HG03558 (cell line): ENCODE results near the gene LOXL1.
"Not testable (repeated sequence)": the region's sequence is repeated elsewhere in the genome, so short reads cannot be mapped to it uniquely, and the experiment has no call there.

Source experiments
- ATAC-seq: cut with Tn5 transposase; IDR thresholded peaks from one replicate; pipeline ENCODE4 v1.9.1; 2021; ENCODE audit warnings: moderate number of reproducible peaks; ENCODE audit not compliant: unreplicated experiment; ENCODE audit errors: extremely low read depth

The LOXL1 gene

DNA sequence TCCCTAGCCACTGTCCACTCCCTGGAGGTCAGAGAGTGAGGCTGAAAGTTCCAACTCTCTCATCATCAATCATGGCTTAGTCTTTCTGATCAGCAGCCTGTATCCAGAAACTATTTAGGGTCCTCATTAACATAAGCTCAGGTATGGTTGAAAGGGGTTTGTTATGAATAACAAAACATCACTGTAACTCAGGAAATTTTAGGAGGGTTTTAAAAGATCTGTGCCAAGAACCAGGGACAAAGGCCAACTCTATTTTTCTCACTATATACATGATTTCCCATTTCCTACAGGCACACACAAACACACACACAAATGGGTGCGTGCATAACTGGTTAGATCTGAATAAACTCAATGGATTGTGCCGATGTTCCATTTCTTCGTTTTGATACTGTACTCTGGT, 42.2 kb downstream of the LOXL1 start:
- no peak for ATAC-seq

GRCh38 chr15:73969151-73969759, 43.0 kb downstream of the LOXL1 start:
- no peak for ATAC-seq

DNA sequence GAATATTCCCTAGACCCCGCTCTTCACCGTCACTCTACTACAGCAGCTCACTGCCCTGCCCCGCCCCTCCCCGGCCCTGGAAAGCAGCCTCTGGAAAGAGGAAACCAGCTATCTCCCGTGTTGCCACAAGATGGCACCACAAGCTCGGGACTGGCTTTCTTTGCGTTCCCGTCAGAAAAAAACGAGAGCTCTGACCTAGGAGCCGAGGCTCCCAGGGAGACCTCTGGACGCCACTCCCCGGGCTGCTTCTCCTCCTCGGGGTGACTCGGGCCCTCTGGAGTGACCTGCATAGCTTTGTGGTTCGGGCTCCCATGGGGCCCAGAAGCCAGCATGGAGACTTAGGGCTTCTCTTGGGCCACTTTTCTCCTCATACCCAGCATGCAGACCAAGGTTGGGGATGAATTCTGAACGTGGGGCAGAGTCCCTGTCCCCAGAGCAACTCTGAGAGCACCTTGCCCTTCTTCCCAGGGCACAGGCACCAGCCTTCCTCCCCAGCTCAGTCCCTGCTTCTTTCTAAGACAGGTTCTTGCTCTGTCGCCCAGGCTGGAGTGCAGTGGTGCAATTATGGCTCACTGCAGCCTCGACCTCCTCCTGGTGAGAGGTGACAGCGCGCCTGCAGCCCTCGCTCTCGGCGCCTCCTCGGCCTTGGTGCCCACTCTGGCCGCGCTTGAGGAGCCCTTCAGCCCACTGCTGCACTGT, 46.9 kb downstream of the LOXL1 start:
- ATAC-seq = no peak

DNA sequence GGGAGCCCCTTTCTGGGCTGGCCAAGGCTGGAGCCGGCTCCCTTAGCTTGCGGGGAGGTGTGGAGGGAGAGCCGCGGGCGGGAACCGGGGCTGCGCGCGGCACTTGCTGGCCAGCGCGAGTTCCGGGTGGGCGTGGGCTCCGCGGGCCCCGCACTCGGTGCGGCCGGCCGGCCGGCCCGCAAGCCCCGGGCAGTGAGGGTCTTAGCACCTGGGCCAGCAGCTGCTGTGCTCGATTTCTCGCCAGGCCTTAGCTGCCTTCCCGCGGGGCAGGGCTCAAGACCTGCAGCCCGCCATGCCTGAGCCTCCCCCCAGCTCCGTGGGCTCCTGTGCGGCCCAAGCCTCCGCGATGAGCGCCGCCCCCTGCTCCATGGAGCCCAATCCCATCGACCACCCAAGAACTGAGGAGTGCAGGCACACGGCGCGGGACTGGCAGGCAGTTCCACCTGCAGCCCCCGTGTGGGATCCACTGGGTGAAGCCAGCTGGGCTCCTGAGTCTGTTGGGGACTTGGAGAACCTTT, 47.5 kb downstream of the LOXL1 start:
- not testable (repeated sequence) for ATAC-seq

- not testable (repeated sequence) for ATAC-seq
Observed at GRCh38 chr15:73975440-73976125, 49.3 kb downstream of the LOXL1 start.

DNA sequence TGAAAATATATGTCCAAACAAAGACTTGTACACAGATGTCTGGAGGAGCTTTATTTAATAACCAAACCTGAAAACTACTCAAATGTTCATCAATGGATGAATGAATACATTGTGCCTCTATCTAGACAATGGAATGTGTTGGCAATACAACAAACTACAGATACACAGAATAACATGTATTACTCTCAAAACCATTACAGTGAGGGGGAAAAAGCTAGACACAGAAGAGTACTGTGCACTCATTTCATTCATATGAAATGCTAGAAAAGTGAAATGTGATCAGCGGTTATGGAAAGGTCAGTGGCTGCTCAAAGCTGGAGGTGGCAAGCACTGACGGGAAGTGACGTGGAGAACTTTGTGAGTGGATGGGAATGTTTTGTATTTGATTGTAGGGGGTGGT, 52.6 kb downstream of the LOXL1 start:
- ATAC-seq = no peak

GRCh38 chr15:73979636-73980035, 53.4 kb downstream of the LOXL1 start:
- no peak for ATAC-seq

- ATAC-seq = no peak
Observed at GRCh38 chr15:73981761-73982221, 55.5 kb downstream of the LOXL1 start.

- no peak for ATAC-seq
Observed at GRCh38 chr15:73982222-73982962, 56.1 kb downstream of the LOXL1 start.

- no peak for ATAC-seq
Observed at GRCh38 chr15:73983211-73983727, 57.0 kb downstream of the LOXL1 start.

- no peak for ATAC-seq
Observed at GRCh38 chr15:73983773-73984172, 57.5 kb downstream of the LOXL1 start.

DNA sequence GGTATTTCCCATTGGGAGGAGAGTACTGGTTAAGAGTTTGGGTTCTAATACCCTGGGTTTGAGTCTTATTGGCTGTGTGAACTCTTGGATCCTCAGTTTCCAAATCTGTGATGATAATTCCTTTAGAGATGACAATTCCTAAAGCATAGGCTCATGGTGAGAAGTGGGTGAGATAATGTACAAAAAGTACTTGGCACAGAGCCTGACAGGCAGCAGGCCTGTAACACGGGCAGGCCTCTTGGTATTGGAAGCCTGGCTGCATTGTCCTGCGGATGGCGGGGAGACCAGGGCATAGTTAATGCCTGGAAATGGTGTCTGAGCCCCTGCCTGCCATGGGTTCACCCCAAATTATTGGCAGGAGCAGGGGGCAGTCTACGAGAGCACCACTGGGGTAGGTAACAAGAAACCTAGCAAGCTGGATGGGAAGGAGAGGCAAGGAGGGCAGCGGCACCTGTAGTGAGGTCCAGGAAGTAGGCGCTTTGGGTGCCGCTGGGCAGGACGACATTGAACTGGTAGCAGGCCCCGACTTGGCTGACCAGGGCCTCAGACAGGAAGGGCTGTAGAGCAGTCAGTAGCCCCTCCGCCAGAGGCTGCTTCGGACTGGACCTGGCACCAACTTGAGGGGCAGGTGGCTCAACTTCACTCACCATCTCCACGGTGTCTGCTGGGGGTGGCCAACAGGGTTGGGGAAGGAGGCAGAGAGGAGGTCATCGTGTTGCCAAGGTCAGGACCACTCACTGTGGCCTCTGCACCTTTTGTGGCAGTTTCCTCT, 58.1 kb downstream of the LOXL1 start:
- ATAC-seq = no peak

DNA sequence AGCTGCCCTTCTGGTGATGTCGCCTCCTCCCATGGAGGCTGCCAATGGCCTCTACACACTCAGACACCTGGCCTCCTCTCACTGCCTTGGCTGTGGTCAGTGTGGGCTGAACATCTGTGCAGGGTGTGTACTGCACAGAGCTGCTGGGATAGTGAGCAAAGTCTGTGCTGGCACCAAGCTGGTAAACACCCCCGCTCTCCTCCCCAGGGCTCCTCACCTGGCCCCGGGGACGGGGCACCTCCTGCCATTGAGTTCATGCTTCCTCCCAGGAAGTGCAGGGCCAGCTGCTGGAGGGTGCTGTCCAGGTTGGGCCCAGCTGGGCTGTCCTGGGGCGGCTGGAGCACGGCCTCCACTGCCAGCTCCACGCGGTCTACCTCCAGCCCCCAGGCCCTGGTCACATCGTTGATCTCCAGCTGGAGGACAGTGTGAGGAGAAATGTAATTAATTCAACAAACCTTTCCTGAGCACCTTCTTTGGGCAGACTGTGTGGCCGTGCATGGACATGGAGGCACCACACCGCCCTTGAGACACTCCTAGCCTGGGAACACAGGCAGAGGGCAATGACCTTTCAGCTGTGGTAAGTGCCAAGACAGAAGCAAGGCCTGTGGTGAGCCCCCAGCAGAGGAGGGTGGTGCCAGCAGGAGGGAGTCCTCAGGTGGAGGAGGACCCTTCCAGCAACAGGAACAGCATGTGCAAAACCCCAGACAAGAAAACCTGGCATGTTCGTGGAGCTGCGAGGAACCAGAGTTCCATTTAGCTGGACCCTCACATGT, 59.0 kb downstream of the LOXL1 start:
- no peak for ATAC-seq

DNA sequence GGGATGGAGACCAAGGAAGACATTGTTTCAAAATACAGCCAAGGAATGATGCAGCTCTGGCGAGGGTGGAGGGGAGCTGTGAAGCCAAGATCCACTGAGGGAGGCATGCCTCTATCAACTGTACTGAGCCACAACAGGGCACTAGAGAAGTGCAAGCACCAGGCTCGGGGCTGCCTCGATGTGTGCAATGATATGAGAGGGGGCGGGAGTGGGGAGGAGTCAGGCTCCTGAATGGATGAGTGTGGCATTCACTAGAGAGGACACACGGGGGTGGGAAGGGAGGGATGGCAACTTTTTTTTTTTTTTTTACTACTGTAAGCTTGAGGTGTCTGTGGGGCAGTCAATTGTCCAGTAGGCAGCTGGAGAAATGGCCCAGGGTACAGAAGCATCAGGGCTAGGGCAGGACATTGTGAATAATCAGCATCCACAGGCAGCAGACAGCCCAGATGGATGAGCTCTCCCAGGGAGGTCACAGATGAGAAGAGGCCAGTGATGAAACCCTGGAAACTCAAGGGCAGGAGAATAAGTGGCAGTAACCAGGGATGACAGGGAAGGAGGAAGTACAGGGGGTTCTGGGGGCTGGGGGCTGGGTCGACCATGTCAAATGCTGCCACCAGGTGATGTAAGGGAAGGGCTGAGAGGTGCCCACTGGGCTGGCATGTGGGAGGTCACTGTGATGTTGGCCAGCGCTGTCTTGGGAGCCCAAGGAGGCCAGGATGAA, 60.0 kb downstream of the LOXL1 start:
- no peak for ATAC-seq

DNA sequence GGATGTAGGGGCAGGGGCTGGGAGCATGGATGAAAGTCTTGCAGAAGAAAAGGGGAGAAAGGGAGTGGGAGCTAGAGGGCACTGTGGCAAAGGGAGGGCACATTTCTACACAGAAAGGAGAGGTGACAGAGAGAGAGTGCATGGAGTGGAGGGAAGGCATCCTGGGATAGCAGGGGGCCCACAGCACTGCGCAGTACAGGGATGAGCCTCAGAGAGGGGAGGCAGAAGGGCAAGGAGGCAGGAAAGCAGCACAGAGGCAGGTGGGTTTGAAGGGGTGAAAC, 60.5 kb downstream of the LOXL1 start:
- ATAC-seq = no peak

DNA sequence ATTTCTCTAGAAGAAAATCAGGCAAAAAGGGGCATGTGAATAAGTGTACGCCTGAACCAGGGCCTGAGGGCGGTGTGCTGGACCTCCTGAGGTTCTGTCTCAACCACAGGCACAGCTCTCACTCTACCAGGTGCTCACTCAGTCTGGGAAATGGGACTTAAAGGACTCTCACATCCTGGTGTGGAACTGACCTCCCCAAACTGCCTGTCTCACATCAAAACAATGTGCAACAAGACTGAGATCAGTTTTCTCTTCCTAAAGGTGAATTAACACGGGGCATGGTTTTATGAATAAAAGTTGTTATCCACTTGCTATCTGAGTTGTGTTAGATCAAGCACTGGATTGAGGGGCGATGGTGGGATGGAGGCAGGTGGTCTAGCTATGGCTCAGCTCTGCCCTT, 61.0 kb downstream of the LOXL1 start:
- no peak for ATAC-seq

- ATAC-seq = no peak
Observed at GRCh38 chr15:73987681-73988444, 61.6 kb downstream of the LOXL1 start.

DNA sequence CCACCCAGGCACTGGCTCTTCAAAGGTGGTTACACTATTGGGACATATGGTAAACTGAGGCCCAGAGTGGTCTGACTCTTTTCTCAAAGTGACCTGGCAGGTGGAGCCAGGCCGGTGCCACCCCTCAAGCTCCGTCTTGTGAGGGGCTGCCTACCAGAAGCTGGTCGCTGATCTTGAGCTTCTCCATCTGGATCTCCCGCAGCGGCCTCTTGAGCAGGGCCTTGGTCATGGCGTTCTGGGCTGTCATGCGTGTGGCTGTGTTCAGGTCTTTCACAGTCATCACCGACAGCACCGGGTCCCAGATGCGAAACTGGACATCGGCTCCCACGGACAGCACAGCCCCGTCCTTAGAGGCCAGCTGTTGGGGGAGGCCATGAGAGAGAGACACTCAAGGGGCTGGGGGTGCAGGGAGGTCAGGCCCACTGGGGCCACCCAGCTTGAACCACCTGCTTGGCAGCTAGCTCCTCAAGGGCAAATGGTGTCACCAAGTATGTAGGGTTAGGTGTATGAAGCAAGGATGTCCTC, 62.2 kb downstream of the LOXL1 start:
- ATAC-seq = no peak
